ENCODE measurements around the gene ADAP1. TPM values are rescaled to one million over a fixed set of nuclear protein-coding genes. Genes with fewer than 3 reads are reported as not detected.

The ADAP1 gene
- total and polyA plus RNA-seq, 2 of the 8 experiments (the other 6 are each of a cell fraction or from before 2014, with no cell fraction given) = 5.8 to 6.1 TPM

DNA sequence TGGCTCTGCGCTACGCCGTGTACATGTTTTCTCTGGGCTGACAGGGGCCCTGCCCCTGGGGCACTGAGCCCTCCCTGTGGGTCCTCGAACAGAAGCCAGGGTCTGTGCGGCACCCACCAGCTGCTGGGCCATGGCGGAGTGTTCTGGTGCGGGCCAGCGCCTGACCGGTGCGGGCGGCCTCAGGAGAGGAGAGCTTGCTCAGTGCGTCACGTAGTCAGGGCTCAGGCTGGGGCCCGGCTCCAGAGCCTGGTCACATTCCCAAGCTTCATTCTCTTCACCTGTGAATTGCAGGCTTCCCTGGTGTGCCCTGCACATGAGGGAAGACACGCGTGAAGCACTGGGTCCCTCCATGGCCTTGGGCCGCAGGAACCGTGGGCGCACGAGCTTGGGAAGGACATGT, 62.7 kb downstream of the ADAP1 start:
- Histone ChIP-seq H3K27me3 (replicated peaks in 1 of 4; ENCODE audit: control insufficient read depth in 3 of 4, extremely low read depth in 1 of 4, insufficient read depth in 3 of 4, low read length in 3 of 4) (no peaks in the 10 kb centered on the region), H3K18ac (ENCODE audit: extremely low read depth, low read length) (no peak overlapping the region), H3K56ac (replicated peaks; ENCODE audit: insufficient read length, low read depth, low read length) (no peak overlapping the region), H3K23ac (ENCODE audit: insufficient read length) (no peak overlapping the region), H2BK12ac (ENCODE audit: low read depth, low read length) (no peak overlapping the region), H2AFZ (ENCODE audit: low read length) (no peak overlapping the region), H2AK5ac (ENCODE audit: low read depth, low read length) (no peak overlapping the region), H3K9ac (replicated peaks in 1 of 4; ENCODE audit: extremely low read depth in 1 of 4, low read depth in 3 of 4, low read length in 3 of 4) (no peak overlapping the region), H3K4me2 (ENCODE audit: insufficient read depth in 1 of 2, low read depth in 2 of 2, low read length in 2 of 2) (no peak overlapping the region), H3K14ac (ENCODE audit: insufficient read length) (no peak overlapping the region), H3K79me1 (ENCODE audit: low read depth, low read length) (peaks cover 30% of the 10 kb centered on the region), H3K27ac (ENCODE audit: low read depth, low read length) (no peak overlapping the region), H3K36me3 (ENCODE audit: control insufficient read depth in 2 of 4, insufficient read depth in 4 of 4, low read length in 3 of 4) (peaks cover 24 to 75% (median 57%) of the 10 kb centered on the region in 4 experiments), H3K23me2 (ENCODE audit: low read depth, low read length) (peaks cover 2% of the 10 kb centered on the region; the same call in 1 of the 2 replicates), H2BK5ac (ENCODE audit: low read depth, low read length) (no peak overlapping the region), H3K9me3 (ENCODE audit: insufficient read depth in 2 of 2, low read depth in 1 of 2, low read length in 1 of 2) (no peaks in the 10 kb centered on the region), H3K4me1 (replicated peaks in 1 of 4; ENCODE audit: control insufficient read depth in 3 of 4, insufficient read depth in 4 of 4, low read length in 3 of 4) (peaks cover 0 to 12% (median 1%) of the 10 kb centered on the region in 4 experiments; a peak in 2 of 7 replicates), H3K4me3 (ENCODE audit: extremely low read depth in 1 of 4, insufficient read depth in 2 of 4, low read depth in 3 of 4, low read length in 4 of 4) (no peak overlapping the region), H4K8ac (ENCODE audit: extremely low read depth, insufficient read depth, low read length) (peak overlapping the region; percentile 85; the same call in 1 of the 2 replicates), H4K5ac (ENCODE audit: insufficient read length, low read depth, low read length) (no peak overlapping the region), H2BK15ac (ENCODE audit: low read length) (no peak overlapping the region), H4K20me1 (replicated peaks in 1 of 2; ENCODE audit: control insufficient read depth in 1 of 2, insufficient read depth in 2 of 2, low read length in 2 of 2) (peaks cover 19 to 39% of the 10 kb centered on the region in 2 experiments), H2BK20ac (ENCODE audit: low read length) (no peak overlapping the region), H3K4ac (replicated peaks; ENCODE audit: insufficient read length, low read depth, low read length) (no peak overlapping the region), H3K79me2 (ENCODE audit: control insufficient read depth in 1 of 2, insufficient read depth in 2 of 2, low read length in 2 of 2) (peaks cover 0 to 29% of the 10 kb centered on the region in 2 experiments; a peak in 2 of 4 replicates), H4K91ac (replicated peaks; ENCODE audit: insufficient read length, low read length) (no peak overlapping the region), H2BK120ac (replicated peaks; ENCODE audit: low read depth, low read length) (no peak overlapping the region)
- POLR2A ChIA-PET (ENCODE audit: partially characterized antibody) = interaction anchor here (1.0 to 1.4 kb wide), 4 partner anchors 9 to 12 kb away, joined by 3 to 4 read pairs (median 3); no protein-coding TSS in a partner anchor
- FAIRE-seq (no peak), DNase-seq (ENCODE audit: low read depth in 1 of 2, low spot score in 2 of 2) (no peak)
- CTCF ChIA-PET (ENCODE audit: partially characterized antibody) = interaction anchor here (0.8 to 1.4 kb wide), 5 partner anchors 9 to 103 kb away, joined by 3 to 4 read pairs (median 4); no protein-coding TSS in a partner anchor
- 91% methylated on average over 15 of the region's 20 CpGs; no CpG with 5 or more reads in 1 of the 2 experiments for WGBS, 2 experiments (ENCODE audit: extremely low coverage in 1 of 2, insufficient coverage in 1 of 2, insufficient read length in 1 of 2, insufficient replicate concordance in 2 of 2, low coverage in 1 of 2, low lambda C conversion rate in 2 of 2, missing lambda C conversion rate in 1 of 2)
- TF ChIP-seq SP4 (IDR thresholded peaks at IDR 0.05; ENCODE audit: low read length) = no peak
- TF ChIP-seq, protein P1, sequence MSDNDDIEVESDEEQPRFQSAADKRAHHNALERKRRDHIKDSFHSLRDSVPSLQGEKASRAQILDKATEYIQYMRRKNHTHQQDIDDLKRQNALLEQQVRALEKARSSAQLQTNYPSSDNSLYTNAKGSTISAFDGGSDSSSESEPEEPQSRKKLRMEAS (IDR thresholded peaks at IDR 0.05) = no peak
- TF ChIP-seq BCL11A (IDR thresholded peaks at IDR 0.05; ENCODE audit: low read depth in 2 of 2, low read length in 2 of 2) = no peak
- no peak for TF ChIP-seq JUND (IDR thresholded peaks at IDR 0.05; ENCODE audit: low read length)
